GM19043 (cell line): ENCODE measurements around the gene MTTP.

Source experiments
- ATAC-seq: cut with Tn5 transposase; IDR thresholded peaks from one replicate; pipeline ENCODE4 v1.9.1; 2021; ENCODE audit warnings: low read depth; ENCODE audit not compliant: unreplicated experiment

Gene MTTP

GRCh38 chr4:99591757-99592156 is 17.1 kb downstream of the MTTP start:
- no peak for ATAC-seq

DNA sequence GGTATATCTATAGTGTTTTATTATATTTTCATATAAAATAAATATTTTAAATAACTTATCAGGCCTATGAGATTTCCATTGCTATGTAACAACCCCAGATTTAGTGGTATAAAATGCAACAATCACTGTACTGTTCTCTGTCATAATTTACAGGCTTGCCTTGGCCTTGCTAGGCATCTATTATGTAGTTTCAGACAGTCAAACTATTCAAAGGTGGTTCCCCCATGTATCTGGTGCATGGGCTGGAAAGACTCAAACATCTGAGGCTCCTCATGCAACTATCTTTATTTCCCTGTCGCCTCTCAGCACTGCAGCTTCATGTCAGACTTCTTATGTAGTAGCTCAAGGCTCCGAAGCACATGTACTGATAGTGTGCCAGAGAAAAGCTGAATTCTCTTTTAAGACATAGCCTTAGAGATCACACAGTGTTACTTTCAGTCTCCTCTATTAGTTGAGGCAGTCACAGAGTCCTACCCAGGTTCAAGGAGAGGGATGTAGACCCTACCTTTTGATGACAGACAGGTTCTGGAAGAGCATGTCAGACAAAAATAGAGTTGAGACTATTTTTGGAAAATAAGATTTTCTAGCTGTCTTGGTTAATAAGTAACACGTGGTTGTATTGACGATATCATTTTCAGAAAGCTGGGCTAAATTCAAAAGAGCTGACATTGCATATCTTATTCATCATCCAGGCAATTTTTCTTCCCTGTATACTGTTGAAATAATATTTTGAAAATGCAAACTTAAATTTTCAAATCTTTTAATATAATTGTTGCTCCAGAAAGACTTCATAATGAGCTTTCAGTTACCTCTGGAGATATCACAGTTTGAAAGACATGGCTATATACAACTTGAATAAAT is 19.4 kb downstream of the MTTP start:
- peak; percentile 80 for ATAC-seq

DNA sequence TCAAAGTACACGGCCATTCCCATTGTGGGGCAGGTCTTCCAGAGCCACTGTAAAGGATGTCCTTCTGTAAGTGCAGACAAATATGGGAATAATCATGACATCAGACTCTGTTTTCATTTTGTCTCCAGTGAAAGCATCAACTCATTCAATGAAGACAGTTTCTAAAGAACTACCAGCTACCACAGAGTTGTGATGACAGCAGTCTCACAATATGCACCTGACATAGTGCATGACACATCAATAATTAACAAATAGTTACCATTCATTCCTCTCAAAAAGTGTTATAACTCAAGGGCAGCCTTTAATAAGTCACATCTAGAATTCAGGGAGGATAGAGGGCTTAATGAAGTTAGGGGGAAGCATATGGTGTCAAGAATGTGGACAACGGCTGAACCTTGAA is 20.2 kb downstream of the MTTP start:
- ATAC-seq, result no peak

DNA sequence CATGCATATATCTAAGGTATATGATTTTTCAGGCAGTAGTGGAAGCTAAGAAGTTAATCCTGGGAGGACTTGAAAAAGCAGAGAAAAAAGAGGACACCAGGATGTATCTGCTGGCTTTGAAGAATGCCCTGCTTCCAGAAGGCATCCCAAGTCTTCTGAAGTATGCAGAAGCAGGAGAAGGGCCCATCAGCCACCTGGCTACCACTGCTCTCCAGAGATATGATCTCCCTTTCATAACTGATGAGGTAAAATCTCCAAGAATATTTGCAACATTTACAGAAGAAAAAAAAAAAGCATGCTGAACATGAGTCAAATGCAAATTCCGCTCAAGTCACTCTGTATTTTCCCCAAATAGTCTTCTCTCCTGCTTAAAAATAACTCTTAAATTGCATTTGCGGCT is 32.1 kb downstream of the MTTP start:
- ATAC-seq, result no peak

- ATAC-seq, result no peak
These were observed 33.8 kb downstream of the MTTP start for GRCh38 chr4:99608417-99608816.

GRCh38 chr4:99610605-99611175 is 36.1 kb downstream of the MTTP start:
- ATAC-seq, result no peak

GRCh38 chr4:99612281-99612680 is 37.7 kb downstream of the MTTP start:
- no peak for ATAC-seq

DNA sequence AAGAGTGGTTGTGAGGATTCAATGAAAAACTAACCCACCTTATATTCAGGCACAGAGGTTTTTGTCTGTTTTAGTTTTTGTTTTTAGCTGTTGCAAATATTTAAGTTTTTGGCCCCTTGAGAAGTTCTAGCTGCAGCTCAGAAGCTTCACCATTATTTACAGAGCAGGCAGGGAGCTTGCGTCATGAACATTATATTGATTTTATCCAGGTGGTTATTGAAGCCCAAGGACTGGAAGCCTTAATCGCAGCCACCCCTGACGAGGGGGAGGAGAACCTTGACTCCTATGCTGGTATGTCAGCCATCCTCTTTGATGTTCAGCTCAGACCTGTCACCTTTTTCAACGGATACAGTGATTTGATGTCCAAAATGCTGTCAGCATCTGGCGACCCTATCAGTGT is 38.1 kb downstream of the MTTP start:
- no peak for ATAC-seq

- no peak for ATAC-seq
These were observed 39.9 kb downstream of the MTTP start for GRCh38 chr4:99614491-99614890.

GRCh38 chr4:99615170-99615820 is 40.7 kb downstream of the MTTP start:
- ATAC-seq, result no peak

- ATAC-seq, result no peak
These were observed 42.8 kb downstream of the MTTP start for GRCh38 chr4:99617374-99617773.

GRCh38 chr4:99622341-99622740 is 47.7 kb downstream of the MTTP start:
- ATAC-seq, result no peak

- no peak for ATAC-seq
These were observed 49.6 kb downstream of the MTTP start for GRCh38 chr4:99624141-99624719.

DNA sequence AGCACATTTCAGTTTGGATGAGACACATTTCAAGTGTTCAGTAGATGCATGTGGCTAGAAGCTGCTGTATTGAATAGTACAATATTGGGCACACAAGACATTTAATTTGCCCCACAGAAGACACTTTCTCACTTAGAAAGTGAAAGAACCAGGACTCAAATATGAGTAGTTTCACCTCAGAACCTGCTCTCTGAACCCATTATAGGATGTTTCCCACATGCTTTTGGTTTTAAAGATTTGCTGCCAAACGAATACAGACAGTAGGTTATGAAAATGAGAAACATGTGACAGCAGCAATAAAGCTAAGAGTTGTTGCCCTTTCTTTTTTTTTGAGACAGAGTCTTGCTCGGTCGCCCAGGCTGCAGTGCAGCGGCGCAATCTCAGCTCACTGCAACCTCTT is 50.7 kb downstream of the MTTP start:
- peak; percentile 50 for ATAC-seq

GRCh38 chr4:99628040-99628439 is 53.4 kb downstream of the MTTP start:
- ATAC-seq, result no peak

GRCh38 chr4:99629962-99630554 is 55.4 kb downstream of the MTTP start:
- no peak for ATAC-seq

DNA sequence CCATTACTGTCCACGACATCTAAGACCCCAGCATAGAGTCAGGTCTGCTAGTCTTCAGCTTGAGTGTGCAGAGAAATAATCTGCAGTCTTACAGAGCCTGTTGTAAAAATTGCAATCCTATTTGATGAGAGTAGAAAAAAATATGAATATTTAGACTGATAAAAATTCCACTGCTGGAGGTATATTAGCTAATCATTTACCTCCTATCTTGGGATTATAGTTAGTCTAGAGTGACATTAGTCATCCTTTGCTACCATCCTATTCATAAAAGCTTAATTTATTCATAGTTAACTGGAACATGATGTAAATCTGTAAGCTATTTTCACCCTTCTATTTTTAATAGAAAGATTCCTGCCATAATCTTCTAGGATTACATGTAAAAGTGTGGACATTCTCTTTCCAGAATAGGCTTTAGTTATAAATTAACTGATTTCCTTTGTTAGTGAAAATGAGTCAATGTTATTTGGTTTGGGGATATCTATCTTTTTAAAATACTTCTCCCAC is 56.3 kb downstream of the MTTP start:
- no peak for ATAC-seq

GRCh38 chr4:99633772-99634171 is 59.1 kb downstream of the MTTP start:
- ATAC-seq, result no peak

DNA sequence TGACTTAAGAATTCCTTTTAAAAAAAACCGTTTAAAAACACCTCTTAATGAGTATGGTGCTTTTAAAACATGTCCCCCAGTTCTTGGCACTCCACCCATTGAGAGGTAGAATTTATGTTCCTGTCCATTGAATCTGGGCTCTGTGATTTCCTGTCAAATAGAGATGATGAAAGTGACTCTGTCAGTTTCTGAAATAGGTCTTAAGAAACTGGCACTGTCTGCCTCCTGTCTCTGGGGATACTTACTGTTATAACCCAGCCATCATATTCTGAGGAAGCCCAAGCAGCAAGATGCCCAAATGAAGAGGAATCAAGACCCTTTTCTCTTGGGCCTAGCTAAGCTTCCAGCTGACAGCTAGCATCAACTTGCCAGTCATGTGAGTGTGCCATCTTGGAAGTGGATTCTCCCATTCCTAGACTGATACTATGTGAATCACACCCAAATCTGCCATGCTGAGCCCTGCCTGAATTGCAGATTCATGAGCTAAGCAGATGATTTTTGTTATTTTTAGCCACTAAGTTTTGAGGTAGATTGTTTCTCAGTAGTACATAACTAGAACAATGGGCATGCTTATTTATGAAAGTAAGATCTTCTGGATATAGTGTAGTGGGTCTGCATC is 60.2 kb downstream of the MTTP start:
- no peak for ATAC-seq

DNA sequence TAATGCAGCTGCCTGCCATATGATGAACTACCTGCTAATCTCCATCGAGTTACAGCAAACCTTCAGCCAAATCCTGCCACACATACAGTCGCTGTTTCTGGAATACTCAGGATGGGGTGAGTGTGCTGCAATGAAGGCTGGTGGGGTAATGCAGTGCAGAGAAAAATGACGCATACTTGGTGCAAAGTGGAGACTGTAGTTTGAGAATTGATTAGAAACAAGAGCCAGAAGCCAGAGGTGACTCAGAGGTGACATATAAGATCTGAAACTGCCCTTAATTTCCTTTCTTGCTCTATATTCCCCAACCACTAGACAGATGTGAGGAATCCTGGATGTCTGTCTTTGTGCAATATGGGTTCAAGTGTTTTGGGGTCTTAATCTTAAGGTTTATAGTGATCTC is 61.0 kb downstream of the MTTP start:
- no peak for ATAC-seq
